GM12873 (cell line): Measurements from ENCODE around the gene NCKAP5L.

Source experiments
- CTCF ChIP-seq: IDR thresholded peaks from 2 replicates; pipeline ENCODE4 v1.5.1; 2012; ENCODE audit warnings: low read depth, mild to moderate bottlenecking, moderate library complexity, low read length, control low read depth; ENCODE audit not compliant: insufficient read depth; ENCODE audit errors: missing control alignments

Gene NCKAP5L

DNA sequence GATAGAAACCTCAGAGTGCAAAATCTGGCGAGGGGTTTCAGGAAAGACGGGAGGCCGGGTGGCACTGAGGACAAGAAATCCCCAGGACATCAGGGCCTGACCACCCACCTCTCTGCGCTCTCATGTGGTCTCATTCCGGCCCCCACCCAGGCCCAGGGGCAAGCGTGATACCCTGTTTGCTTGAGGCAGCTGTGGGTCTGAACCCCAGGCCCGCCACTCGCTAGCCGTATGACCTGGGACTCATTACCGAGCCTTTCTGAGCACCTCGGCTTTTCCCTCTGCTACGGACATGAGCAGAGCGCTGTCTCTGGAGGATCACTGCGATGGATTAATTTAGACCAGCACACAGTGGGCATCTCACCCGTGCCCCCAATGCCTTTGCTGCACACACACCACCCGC, 40.2 kb upstream of the NCKAP5L start:
- no peak for TF ChIP-seq CTCF

DNA sequence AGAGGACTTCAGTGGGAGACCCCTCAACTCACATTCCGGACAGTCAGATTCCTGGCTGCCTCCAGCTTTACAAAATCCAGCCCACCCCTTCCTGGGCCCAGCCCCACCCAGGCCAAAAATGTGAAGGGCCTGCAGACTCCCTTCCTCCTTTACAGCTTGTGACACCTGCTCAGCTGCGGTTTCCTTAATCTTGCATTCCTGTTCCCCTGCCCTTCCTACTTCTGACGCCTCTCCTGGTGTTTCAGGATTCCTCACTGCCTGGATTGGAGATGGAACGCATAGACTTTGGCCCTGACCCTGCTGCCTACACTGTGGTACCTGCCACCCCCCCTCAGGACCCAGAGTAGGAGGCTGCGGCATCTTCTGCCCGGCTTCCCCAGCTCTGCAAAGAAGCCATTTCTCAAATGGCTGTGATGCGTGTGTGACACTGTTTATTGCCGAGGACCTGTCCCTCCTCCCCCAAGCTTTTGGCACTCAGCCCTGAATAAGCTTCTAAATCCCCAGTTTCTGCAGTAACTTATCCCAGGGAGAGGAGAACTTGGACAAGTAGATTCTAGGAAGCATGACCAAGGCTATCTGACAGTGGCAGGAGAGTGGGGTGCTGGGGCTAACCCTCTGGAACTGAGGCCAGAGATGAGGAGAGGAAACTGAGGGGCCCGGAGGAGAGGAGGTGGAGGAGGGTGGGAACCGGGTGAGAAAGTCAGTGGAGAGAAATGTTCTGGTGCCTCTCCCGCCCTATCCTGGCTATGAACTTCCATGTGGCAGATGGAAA, 39.5 kb upstream of the NCKAP5L start:
- TF ChIP-seq CTCF: no peak

GRCh38 chr12:49866859-49867569, 38.8 kb upstream of the NCKAP5L start:
- peak; percentile 97 for TF ChIP-seq CTCF

DNA sequence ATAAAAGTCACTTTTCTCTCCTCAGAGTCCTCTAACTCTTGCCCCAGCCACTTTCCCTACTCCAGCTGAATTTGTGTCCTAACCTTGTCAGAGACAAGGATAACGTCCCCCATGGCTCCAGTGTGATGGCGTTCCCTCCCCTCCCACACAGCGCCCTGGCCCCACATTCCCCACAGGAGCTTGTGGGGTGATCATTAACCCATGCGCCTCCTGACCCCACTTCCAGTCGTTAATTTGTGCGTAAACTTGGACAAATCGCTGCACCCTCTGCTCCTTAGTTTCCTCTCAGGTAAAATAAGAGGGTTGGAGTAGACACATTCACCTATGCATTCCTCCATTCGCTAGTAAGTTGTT, 37.5 kb upstream of the NCKAP5L start:
- TF ChIP-seq CTCF: no peak

- no peak for TF ChIP-seq CTCF
These were observed 37.0 kb upstream of the NCKAP5L start for GRCh38 chr12:49865109-49865781.

DNA sequence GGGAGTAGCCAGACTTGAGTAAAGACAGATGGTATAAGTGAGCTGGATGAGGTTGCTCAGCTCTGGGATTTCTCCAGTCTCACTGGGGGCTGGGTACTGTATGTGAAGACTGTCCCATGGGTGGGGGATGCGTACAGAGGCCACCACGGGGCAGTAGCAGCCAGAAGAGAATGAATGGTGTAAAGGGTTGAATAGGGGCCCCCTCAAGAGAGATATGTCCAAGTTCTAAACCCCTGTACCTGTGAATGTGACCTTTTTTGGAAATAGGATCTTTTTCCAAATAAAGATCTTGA, 36.5 kb upstream of the NCKAP5L start:
- TF ChIP-seq CTCF: no peak
